GM18499 (cell line): ENCODE results near the gene SLC8A1.

Experiments
- ATAC-seq: cut with Tn5 transposase; IDR thresholded peaks from one replicate; pipeline ENCODE4 v1.9.1; 2021; ENCODE audit warnings: moderate number of reproducible peaks; ENCODE audit not compliant: insufficient read depth, unreplicated experiment

The SLC8A1 gene

DNA sequence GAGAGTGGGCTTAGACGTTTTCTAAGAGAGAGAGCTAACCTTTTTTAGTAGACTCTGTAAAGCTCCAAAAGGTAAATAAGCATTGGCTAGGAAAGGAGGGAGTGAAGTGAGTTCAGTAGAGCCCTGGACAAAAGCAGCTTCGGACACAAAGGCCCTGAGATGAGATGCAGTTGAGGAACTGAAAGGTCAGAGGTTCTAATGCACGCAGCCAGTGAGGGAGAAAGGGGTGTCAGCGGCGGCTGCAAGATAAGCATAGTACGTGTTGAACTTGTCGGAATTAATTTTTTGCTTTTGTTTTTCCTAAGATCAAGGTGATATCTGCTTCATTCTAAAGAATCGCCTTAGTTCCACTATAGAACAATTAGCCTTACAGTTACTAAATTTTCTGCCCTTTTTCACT, 11.2 kb upstream of the SLC8A1 start:
- no peak for ATAC-seq

DNA sequence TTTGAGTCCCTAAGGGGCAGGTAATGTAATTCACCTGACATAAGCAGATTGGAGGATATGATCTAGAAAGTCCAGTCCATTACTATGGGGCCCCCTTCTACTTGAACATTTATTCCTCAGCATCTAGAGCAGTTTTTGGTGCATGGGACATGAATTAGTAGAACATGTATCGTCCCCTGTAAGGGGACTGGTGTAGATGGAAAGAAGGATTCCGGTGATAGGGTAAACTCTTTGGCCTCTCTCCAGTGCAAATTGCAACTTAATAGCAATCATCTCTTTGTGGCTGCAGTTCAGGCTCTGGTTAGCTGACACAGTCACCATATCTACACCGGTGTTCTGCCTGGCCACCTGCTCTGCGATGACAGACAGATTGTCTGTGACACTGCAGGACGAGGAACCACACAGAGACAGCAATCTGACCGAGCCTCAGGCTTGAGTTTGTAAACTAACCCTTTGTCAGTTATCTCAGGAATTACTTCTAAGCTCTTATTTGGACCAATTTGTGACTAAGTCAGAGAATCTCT, 6.4 kb upstream of the SLC8A1 start:
- no peak for ATAC-seq

DNA sequence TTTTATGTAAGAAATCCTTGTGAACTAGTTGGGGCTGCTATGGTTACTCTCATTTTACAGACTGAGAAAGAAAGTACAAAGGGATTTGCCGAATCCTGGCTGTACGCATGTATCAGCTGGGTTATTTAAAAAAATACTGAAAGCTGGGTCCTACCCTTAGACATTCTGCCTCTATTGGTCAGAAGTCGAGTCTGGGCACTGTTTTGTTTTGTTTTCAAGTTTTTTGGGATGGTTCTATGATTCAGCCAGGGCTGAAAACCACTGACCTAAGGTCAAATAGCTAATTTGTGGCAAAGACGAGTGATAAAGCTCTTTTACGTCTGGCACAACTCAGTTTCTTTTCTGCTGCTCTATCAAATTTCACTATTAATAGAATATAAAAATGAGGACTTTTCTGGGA, 5.9 kb upstream of the SLC8A1 start:
- no peak for ATAC-seq

DNA sequence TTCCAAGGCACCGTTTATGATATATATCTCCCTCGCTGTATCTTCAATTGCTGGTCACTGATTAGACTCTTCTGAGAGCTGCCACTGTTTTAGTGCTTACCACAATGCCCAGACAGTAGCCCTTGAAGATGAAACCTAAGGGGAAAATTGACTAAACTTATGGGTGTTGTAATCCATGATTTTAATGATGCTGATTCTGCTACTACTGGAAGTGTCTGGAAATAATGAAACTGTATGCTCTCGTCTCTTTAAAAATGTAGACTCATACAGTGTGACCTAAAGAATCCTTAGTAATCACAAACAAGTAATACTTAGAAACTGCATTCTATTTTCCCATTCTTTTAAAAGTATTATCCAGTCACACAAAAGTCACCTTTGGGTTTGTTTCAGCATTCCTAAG, 5.5 kb upstream of the SLC8A1 start:
- no peak for ATAC-seq

DNA sequence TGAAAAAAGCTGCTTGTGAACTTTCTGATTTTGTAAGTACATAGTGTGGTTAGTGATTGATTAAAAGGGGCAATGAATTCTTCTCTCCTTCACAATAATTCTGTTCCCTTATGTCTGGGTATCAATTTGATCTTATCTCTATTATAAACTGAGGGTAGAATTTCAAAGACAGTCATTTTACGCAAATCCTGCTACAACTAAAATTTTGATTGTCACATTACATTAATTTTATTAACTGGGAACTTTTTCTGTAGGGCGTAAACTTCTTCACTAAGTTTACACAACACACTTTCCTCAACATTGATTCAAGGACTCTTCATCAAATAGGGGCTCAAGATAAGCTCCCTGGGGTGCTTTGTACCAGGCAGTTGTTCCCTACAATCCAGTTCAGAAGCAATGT, 5.0 kb upstream of the SLC8A1 start:
- no peak for ATAC-seq

DNA sequence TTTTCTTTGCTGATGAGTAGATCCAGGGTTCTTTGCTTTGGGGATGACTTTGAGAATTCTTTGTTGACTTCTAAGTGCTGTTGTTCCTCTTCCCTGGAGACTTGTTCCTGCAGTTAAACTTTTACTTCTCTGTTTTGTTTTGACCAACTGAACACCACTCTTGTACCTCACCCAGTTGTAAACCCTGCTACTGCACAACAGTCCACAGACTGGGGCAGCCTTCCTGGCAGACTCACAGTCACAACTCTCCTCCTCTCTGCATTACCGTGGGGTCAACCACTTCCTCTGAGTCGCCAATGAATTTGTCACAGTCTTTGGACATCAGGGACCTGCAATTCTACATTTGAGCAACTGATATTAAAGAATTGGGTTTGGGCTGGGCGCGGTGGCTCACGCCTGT, 3.8 kb upstream of the SLC8A1 start:
- no peak for ATAC-seq

DNA sequence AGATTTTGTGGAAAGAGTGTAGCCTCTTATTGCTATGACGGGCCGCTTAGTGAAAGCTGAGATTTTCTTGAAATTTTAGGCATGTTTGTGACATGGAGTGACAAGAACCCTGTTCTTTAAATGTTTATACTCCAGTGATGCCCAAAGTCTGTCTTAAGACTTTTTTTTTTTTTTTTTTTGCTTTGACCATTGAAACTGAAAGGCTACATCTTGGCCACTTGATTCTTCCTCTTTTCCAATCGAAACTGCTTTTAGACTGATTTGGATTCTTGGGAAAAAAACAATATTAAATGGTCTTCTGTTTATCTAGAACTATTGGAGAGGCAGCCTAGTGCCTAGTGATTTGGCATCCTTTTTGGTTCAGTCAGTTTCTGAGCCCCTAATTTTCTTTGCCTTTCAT, 2.4 kb upstream of the SLC8A1 start:
- ATAC-seq = no peak

DNA sequence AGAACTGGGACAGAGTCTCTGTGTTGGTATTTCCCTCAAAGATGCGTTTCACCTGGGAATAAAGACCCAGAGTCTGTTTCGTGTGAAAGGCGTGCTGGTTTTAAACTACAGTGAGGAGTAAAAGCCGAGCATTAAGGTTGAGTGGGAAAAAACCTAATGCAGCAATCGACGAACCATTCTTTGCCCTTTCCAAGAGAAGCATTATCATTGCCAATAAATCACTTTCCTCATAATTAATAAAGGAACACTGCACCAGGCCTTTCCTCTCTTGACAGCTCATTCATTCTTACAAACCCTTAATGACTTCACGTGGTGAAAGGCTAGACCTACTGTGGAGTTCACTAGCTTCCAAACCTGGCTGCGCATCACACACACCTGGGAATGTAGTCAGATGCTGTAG, 896 bp upstream of the SLC8A1 start:
- no peak for ATAC-seq

DNA sequence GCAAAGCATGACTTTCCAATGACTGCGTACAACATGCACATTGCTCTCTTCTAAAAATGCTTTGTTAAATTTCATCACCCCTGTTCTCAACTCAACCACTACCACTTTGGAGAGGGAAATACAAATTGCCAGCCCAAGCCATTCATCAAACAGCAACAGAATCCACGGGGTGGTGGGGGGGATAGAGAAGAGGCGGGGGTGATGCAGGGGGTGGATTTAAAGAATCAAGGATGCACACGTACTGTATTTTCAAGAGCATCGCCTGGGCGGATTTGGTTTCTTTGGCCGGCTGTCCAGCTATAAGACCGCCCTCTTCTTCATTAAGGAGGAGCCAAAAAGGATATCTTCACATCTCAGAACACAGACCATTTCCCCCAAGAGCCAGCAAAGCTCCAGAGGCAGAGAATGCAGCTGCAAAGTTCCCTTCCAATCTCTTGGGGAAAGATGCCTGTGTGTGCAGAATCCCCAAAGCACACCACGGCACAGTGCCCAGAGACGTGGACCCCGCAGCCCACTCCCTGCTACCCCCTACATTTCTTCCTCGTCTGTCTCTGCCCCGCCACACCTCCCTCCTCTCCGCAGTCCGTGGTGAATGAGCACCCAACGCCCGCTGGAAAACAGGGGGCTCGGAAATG, 977 bp downstream of the SLC8A1 start:
- ATAC-seq = no peak

DNA sequence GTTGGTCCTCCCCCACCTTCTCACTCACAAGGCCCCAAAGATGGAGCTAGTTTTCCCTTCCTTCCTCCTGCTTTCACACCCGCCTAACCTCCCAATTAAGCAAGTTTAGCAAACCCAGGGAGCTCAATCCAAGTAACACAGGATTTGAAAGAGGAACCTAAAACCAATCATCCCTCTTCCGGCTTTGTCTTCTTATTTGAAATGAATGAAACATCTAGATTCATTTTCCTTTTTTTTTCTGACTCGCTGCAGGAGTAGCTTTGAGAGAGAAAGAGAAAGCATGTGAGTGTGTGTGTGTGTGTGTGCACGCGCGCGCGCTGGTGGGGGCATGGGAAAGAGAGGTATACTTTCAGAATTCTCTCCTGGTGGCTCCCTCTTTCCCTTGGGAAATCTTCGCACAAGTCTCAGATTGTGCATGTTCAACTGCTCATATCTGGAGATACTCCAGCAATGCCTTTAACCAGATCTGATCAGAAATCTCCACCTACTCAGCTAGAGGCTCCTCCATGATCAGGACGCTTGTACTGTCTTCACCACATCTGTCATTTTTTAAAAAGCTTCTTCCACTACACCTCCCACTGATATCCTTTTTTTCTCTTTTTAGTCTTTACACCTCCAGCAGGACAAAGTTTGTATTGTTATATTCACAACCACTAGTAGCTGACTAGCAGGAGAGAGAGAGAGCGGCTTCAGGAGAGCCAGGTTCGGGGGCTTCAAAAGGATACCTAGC, 1.7 kb downstream of the SLC8A1 start:
- ATAC-seq = no peak

DNA sequence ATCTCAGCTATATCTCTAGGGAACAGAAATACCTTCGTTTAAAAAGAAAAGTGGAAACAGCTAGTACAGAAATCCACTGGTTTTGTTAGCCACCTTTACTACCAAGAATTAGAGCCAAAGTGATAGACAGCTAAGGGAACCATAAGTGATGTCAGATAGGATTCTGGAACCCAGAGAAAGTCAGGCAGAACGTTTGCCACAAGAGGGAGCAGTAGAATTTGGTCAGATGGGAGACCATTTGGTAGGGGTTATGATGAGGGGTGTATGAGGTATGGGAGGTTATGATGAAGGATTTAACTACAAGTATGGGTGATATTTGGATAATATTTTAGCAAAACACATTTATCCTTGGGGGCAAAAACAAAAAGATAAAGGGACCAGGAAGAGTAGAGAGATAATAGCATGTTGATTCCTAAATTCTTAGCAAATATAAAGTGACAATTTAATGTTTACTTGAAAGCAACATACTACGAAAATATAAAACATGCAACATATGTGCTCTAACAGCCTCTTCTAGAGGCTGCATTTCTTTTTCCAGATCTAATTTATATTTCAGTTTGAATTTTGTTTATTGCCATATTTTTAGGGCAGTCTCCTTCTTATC, 3.3 kb downstream of the SLC8A1 start:
- no peak for ATAC-seq

DNA sequence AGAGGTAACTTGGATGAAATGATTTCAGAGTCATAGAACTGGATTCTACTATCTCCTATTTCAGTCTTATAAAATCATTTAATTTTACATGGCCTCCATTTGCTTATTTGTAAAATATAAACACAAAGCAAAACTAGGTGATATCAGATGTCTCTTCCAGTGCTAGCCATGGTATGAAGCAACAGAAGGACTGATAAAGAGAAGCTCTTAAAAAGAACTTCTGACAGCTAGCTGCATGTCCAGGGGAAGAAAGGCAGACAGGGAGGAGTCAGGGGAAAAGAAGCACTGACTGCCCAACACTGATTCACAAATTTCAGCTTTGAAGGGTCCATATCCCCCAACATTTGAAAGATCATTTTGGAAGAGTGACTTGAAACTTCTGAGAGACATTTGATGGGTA, 6.4 kb downstream of the SLC8A1 start:
- ATAC-seq = no peak

DNA sequence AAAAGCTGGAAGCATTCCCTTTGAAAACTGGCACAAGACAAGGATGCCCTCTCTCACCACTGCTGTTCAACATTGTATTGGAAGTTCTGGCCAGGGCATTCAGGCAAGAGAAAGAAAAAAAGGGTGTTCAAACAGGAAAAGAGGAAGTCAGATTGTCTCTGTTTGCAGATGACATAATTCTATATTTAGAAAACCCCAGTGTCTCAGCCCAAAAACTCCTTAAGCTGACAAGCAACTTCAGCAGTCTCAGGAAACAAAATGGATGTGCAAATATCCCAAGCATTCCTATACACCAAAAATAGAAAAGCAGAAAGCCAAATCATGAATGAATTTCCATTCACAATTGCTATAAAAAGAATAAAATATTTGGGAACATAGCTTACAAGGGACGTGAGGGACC, 11.1 kb downstream of the SLC8A1 start:
- no peak for ATAC-seq

DNA sequence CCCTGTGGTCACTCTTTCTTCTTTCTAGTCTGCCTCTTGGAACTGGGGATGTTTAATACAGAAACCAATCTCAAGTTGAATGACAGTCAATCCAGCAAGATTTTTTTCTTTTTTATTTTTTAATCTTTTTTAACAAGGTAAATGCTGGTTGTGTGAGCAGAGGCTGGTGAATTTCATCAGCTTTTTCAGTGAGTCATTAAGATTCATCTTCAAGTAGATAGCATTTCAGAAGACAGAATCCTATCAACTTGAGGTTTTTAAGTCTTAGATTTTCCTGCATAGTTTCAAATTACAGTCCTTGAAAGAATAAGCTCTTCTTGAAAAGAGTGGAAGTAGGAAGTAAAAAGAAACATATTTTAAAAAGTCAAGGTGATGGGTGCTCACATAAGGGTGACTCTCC, 12.4 kb downstream of the SLC8A1 start:
- ATAC-seq = no peak

DNA sequence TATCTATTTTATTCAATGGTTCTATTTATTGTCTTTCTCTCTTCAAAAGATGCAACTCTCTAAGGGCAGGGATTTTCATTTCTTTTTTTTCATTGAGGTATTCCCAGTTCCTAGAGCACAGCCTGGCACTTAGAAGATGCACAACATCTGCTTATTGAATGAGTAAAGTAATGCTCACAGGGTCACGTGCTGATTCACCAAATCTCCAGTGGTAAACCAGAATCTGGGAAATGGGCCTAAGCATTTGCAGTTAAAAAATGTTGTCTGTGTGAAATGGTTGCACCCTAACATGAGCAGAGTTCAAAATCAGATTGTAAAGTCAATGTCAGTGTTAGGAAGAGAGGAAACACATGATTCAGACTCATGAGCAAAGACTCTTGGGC, 15.8 kb downstream of the SLC8A1 start:
- no peak for ATAC-seq

DNA sequence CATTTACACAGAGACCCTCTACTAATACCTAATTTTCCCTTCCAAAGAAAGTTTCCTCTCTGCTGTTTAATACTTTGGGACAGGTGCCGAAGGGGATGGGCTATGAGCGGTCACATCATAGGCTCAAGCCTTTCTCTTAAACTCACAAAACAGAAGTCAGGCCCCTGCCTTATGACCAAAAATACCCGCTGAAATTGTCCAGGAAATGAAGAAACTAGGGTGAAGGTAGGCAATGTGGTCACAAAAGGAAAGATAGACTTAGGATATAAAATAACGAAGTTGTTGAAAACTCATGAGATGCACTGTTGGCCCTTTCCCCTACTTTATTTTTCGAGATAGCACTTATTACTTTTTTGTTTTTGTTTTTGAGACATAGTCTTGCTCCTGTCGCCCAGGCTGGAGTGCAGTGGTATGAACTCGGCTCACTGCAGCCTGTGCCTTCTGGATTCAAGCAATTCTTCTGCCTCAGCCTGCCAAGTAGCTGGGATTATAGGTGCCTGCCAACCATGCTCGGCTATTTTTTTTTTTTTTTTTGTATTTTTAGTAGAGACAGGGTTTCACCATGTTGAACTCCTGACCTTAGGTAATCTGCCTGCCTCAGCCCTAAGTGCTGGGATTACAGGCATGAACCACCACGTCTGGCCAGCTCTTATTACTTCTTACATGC, 16.3 kb downstream of the SLC8A1 start:
- no peak for ATAC-seq

DNA sequence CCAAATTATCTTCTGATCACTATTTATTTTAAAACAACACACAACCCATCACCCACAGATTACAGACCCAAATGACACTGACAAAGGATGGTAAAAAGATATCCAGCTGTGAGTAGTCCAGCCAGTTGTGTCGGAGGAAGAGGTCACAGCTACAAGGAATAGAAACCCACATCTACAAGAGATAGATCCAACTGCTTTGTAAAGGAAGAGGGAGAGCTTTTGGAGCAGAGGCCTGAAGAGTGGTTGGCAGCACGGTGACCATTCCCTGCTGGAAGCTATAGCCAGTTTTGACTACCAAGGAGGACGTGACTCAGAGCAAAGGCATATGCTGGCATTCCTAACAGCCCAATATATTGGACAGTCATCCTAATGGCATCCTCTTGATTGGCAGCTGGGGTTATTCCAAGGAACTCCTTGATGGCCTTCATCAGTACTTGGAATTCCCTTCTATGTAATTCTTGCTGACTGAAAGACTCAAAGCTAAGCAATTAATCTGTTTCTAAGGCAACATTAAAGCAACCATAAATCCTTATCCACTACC, 17.1 kb downstream of the SLC8A1 start:
- ATAC-seq = no peak

DNA sequence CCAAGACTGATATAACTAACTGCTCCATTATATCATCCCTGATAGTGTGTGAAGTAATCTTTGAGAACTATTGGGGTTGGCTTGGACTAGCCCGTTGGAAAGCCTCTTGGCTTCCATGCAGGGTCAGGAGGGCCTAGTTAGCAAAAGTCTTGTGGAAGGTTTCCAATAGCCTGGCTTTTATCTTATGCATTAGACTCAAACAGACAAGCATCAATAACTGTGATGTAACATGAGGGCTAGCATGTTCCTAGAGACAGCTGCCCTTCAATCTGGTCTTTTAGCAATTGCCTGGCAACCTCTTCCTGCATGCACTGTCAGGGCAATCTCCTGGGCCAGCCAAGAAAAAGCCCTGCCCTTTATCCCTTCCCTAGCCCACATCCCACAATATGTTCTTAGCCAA, 18.2 kb downstream of the SLC8A1 start:
- no peak for ATAC-seq

DNA sequence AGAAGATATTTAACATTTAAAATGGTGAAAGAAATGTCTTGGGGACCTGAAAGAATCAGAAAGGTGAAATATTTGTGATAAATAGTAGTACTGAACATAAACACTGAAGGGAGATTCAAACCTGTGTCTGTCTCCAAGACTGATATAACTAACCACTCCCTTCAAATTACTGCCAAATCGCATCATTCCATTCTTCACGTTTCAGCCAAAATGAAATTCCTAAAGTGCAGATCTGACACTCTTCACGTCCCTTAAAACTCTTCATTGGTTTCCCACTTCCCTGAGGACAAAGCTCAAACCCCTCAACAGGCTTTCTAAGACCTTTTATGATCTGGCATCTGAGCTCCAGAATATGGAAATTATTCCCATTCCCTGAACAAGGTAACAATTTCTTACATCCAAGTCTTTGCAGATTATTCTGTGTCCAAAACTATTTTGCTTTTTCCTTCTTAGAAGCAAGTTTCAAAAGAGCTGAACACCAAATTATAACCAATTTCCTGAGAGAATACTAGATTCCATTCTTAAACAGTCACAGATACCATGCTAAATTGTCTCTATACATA, 18.9 kb downstream of the SLC8A1 start:
- ATAC-seq = no peak

DNA sequence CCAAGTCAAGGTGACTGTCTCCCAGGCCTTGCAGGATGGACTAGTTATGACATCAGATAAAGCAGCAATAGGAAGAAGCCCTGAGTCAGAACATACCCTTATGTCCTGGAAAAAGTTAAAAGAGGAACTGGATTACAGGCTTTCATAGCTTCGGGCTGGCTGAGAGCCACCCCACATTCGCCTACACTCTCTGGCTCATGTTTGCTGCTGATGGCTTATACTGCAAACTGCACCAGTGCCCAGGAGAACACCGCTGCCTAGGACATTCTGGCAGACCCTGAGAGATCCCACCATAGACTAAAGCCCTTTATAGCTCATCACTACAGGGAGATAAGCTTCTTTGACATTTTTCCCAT, 20.3 kb downstream of the SLC8A1 start:
- no peak for ATAC-seq
